ENCODE data around the gene PDSS2. TPM values are rescaled to one million over a fixed set of nuclear protein-coding genes. Genes with fewer than 3 reads are reported as not detected.

PDSS2 gene
- total and polyA plus RNA-seq, 2 of the 4 experiments (the other 2 are of a cell fraction): 8.6 to 9.2 TPM

- H3K4me3 ChIP-seq (ENCODE audit: insufficient read depth, low read depth, low read length): no peak overlapping the region
- H2AK9ac ChIP-seq (replicated peaks; ENCODE audit: low read depth, low read length, poor library complexity): no peak overlapping the region
- H4K20me1 ChIP-seq (ENCODE audit: insufficient read depth, low read length): no peaks in the 10 kb centered on the region
- H3K23ac ChIP-seq (ENCODE audit: low read depth, low read length): no peak overlapping the region
- no peak for TF ChIP-seq MAFK (IDR thresholded peaks at IDR 0.05; ENCODE audit: low read depth, low read length)
- no peak overlapping the region for H3K27ac ChIP-seq (ENCODE audit: insufficient read depth, low read length)
- DNase-seq (no peak), ATAC-seq (ENCODE audit: low read depth) (no peak)
- H2BK5ac ChIP-seq (ENCODE audit: low read depth, low read length, poor library complexity, severe bottlenecking): no peak overlapping the region
- no peak overlapping the region for H3K4me2 ChIP-seq (ENCODE audit: low read depth, low read length)
- H3K9me1 ChIP-seq (ENCODE audit: insufficient read depth, low read length): no peaks in the 10 kb centered on the region
- H2AFZ ChIP-seq (replicated peaks; ENCODE audit: low read length, poor library complexity): no peak overlapping the region
- no peak overlapping the region for H2BK20ac ChIP-seq (ENCODE audit: low read depth, low read length)
- BruUV-seq (replicated peaks): no TSS peak
- H3K79me1 ChIP-seq (ENCODE audit: low read depth in 1 of 2, low read length in 2 of 2): no peaks in the 10 kb centered on the region
- ChIA-PET CTCF (interaction anchor here (0.6 to 1.4 kb wide), 4 partner anchors 11 to 156 kb away, joined by 3 to 4 read pairs (median 4); no protein-coding TSS in a partner anchor), POLR2A (ENCODE audit: unreplicated experiment) (no interaction called here)
- in situ Hi-C loops (cut with MboI; ENCODE audit: low sequenced_read_pairs) (no loop called here), intact Hi-C loops (cut with micrococcal nuclease) (no loop called here), dilution Hi-C loops (cut with HindIII; ENCODE audit: low sequenced_read_pairs, unreplicated experiment) (no loop called here)
- no peak overlapping the region for H3K4ac ChIP-seq (ENCODE audit: low read depth, low read length)
- H2AK5ac ChIP-seq (ENCODE audit: low read depth, low read length): no peak overlapping the region
- no peaks in the 10 kb centered on the region for H3K4me1 ChIP-seq (ENCODE audit: control insufficient read depth, insufficient read depth, low read length)
- no peak overlapping the region for H3K14ac ChIP-seq (replicated peaks; ENCODE audit: low read depth, low read length)
- no peaks in the 10 kb centered on the region; the same call in none of the 2 replicates for H3K27me3 ChIP-seq (ENCODE audit: control insufficient read depth, insufficient read depth, low read length)
- H4K8ac ChIP-seq (ENCODE audit: low read depth in 2 of 2, low read length in 2 of 2): no peak overlapping the region
- H3K9me3 ChIP-seq (ENCODE audit: control insufficient read depth, insufficient read depth, low read length): no peaks in the 10 kb centered on the region
- H3K9ac ChIP-seq (ENCODE audit: low read depth, low read length): no peak overlapping the region
- H4K91ac ChIP-seq (ENCODE audit: insufficient read depth, low read depth, low read length): no peak overlapping the region
- 40% methylated on average over 4 of the region's 5 CpGs; no CpG with 5 or more reads in 1 of the 2 experiments for WGBS, 2 experiments (ENCODE audit: extremely low coverage in 2 of 2, insufficient read length in 1 of 2)
- H2BK120ac ChIP-seq (ENCODE audit: low read depth, low read length): no peak overlapping the region
- no peak overlapping the region for H4K5ac ChIP-seq (ENCODE audit: low read depth, low read length)
- no peak overlapping the region for H3K56ac ChIP-seq (ENCODE audit: extremely low read depth, insufficient read depth, low read length)
- no peaks in the 10 kb centered on the region for H3K36me3 ChIP-seq (ENCODE audit: control insufficient read depth, insufficient read depth, low read length)
- no peak overlapping the region for H2BK15ac ChIP-seq (ENCODE audit: low read depth, low read length)
- H3K18ac ChIP-seq (ENCODE audit: low read depth, low read length): no peak overlapping the region
Observed at GRCh38 chr6:107473660-107474059, 14.3 kb upstream of the PDSS2 start.

Data from IMR-90 (cell line).